RKO (cell line): Measurements from ENCODE around the gene UQCR11.

ENCODE experiments used
- DNase-seq: peaks from one replicate; pipeline ENCODE4 v3.0.0-alpha.2; 2016; ENCODE audit warnings: low spot score

The UQCR11 gene

GRCh38 chr19:1567116-1567847, 38.0 kb downstream of the UQCR11 start:
- DNase-seq, result no peak

GRCh38 chr19:1566392-1567115, 38.7 kb downstream of the UQCR11 start:
- DNase-seq, result peak; percentile 81

- DNase-seq, result no peak
Measured at GRCh38 chr19:1563251-1563650, 42.0 kb downstream of the UQCR11 start.

- DNase-seq, result no peak
Measured at GRCh38 chr19:1561236-1561842, 43.9 kb downstream of the UQCR11 start.

- no peak for DNase-seq
Measured at GRCh38 chr19:1560286-1560882, 44.9 kb downstream of the UQCR11 start.

- no peak for DNase-seq
Measured at GRCh38 chr19:1558552-1558951, 46.7 kb downstream of the UQCR11 start.

GRCh38 chr19:1556390-1557070, 48.7 kb downstream of the UQCR11 start:
- no peak for DNase-seq

- DNase-seq, result no peak
Measured at GRCh38 chr19:1555487-1556389, 49.5 kb downstream of the UQCR11 start.

GRCh38 chr19:1554968-1555367, 50.3 kb downstream of the UQCR11 start:
- no peak for DNase-seq

GRCh38 chr19:1553415-1553814, 51.8 kb downstream of the UQCR11 start:
- DNase-seq, result no peak

- no peak for DNase-seq
Measured at GRCh38 chr19:1551068-1552040, 53.9 kb downstream of the UQCR11 start.

- no peak for DNase-seq
Measured at GRCh38 chr19:1549332-1549945, 55.8 kb downstream of the UQCR11 start.
